ENCODE data around the gene CHPT1.

Gene CHPT1

GRCh38 chr12:101743724-101744472 lies 46.5 kb downstream of the CHPT1 start:
- no peaks in the 10 kb centered on the region for H3K27me3 ChIP-seq (ENCODE audit: control insufficient read depth in 1 of 2, insufficient read depth in 2 of 2, low read length in 2 of 2)
- H3K27ac ChIP-seq (ENCODE audit: low read length), result no peak overlapping the region
- no peak overlapping the region for H3K9ac ChIP-seq (ENCODE audit: low read length in 2 of 2)
- peaks cover 30 to 37% of the 10 kb centered on the region in 2 donors for H3K36me3 ChIP-seq (ENCODE audit: control insufficient read depth in 2 of 2, insufficient read depth in 2 of 2, low read length in 2 of 2)
- H3K4me1 ChIP-seq (ENCODE audit: control insufficient read depth, insufficient read depth, low read length), result no peaks in the 10 kb centered on the region
- H3K9me3 ChIP-seq (ENCODE audit: control insufficient read depth in 2 of 2, low read length in 2 of 2), result no peaks in the 10 kb centered on the region
- no peak overlapping the region for H3K4me3 ChIP-seq (ENCODE audit: low read length in 2 of 2)

GRCh38 chr12:101745481-101745880 lies 48.0 kb downstream of the CHPT1 start:
- no peak overlapping the region for H3K9ac ChIP-seq (ENCODE audit: low read length in 2 of 2)
- no peaks in the 10 kb centered on the region for H3K9me3 ChIP-seq (ENCODE audit: control insufficient read depth in 2 of 2, low read length in 2 of 2)
- no peaks in the 10 kb centered on the region for H3K27me3 ChIP-seq (ENCODE audit: control insufficient read depth in 1 of 2, insufficient read depth in 2 of 2, low read length in 2 of 2)
- peaks cover 32 to 40% of the 10 kb centered on the region in 2 donors for H3K36me3 ChIP-seq (ENCODE audit: control insufficient read depth in 2 of 2, insufficient read depth in 2 of 2, low read length in 2 of 2)
- H3K4me1 ChIP-seq (ENCODE audit: control insufficient read depth, insufficient read depth, low read length), result no peaks in the 10 kb centered on the region
- no peak overlapping the region for H3K4me3 ChIP-seq (ENCODE audit: low read length in 2 of 2)
- no peak overlapping the region for H3K27ac ChIP-seq (ENCODE audit: low read length)

- Histone ChIP-seq H3K9ac (ENCODE audit: low read length in 2 of 2) (no peak overlapping the region), H3K4me3 (ENCODE audit: low read length in 2 of 2) (no peak overlapping the region), H3K36me3 (ENCODE audit: control insufficient read depth in 2 of 2, insufficient read depth in 2 of 2, low read length in 2 of 2) (peaks cover 32 to 42% of the 10 kb centered on the region in 2 donors), H3K27ac (ENCODE audit: low read length) (no peak overlapping the region), H3K9me3 (ENCODE audit: control insufficient read depth in 2 of 2, low read length in 2 of 2) (no peaks in the 10 kb centered on the region), H3K4me1 (ENCODE audit: control insufficient read depth, insufficient read depth, low read length) (no peaks in the 10 kb centered on the region), H3K27me3 (ENCODE audit: control insufficient read depth in 1 of 2, insufficient read depth in 2 of 2, low read length in 2 of 2) (no peaks in the 10 kb centered on the region)
These were observed 48.8 kb downstream of the CHPT1 start for GRCh38 chr12:101746196-101746595.

DNA sequence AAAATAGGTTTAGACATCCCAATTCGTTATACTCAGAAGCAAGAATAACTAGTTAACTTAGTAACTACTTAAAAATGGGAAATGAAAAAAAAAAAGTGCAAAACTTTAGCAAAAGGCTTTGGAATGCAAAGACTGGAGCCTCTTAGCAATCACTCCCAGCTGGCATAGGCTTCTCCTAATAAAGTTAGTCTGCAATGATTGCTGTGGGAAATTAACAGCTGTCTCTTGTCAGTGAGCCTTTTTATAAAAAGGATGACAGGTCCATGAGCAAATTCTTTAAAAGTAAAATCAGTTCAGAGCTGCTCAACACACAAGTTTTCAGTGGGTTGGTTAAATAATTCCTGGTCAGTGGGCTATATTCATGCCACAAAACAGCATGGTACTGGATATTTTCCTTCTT lies 49.2 kb downstream of the CHPT1 start:
- Histone ChIP-seq H3K9me3 (ENCODE audit: control insufficient read depth in 2 of 2, low read length in 2 of 2) (no peaks in the 10 kb centered on the region), H3K27me3 (ENCODE audit: control insufficient read depth in 1 of 2, insufficient read depth in 2 of 2, low read length in 2 of 2) (no peaks in the 10 kb centered on the region), H3K27ac (ENCODE audit: low read length) (no peak overlapping the region), H3K4me1 (ENCODE audit: control insufficient read depth, insufficient read depth, low read length) (no peaks in the 10 kb centered on the region), H3K36me3 (ENCODE audit: control insufficient read depth in 2 of 2, insufficient read depth in 2 of 2, low read length in 2 of 2) (peaks cover 32 to 47% of the 10 kb centered on the region in 2 donors), H3K9ac (ENCODE audit: low read length in 2 of 2) (no peak overlapping the region), H3K4me3 (ENCODE audit: low read length in 2 of 2) (no peak overlapping the region)

GRCh38 chr12:101747697-101748096 lies 50.3 kb downstream of the CHPT1 start:
- Histone ChIP-seq H3K4me1 (ENCODE audit: control insufficient read depth, insufficient read depth, low read length) (no peaks in the 10 kb centered on the region), H3K9me3 (ENCODE audit: control insufficient read depth in 2 of 2, low read length in 2 of 2) (no peaks in the 10 kb centered on the region), H3K9ac (ENCODE audit: low read length in 2 of 2) (no peak overlapping the region), H3K27me3 (ENCODE audit: control insufficient read depth in 1 of 2, insufficient read depth in 2 of 2, low read length in 2 of 2) (no peaks in the 10 kb centered on the region), H3K4me3 (ENCODE audit: low read length in 2 of 2) (no peak overlapping the region), H3K27ac (ENCODE audit: low read length) (no peak overlapping the region), H3K36me3 (ENCODE audit: control insufficient read depth in 2 of 2, insufficient read depth in 2 of 2, low read length in 2 of 2) (peaks cover 32 to 46% of the 10 kb centered on the region in 2 donors)

GRCh38 chr12:101748907-101749306 lies 51.5 kb downstream of the CHPT1 start:
- Histone ChIP-seq H3K4me3 (ENCODE audit: low read length in 2 of 2) (no peak overlapping the region), H3K9me3 (ENCODE audit: control insufficient read depth in 2 of 2, low read length in 2 of 2) (no peaks in the 10 kb centered on the region), H3K4me1 (ENCODE audit: control insufficient read depth, insufficient read depth, low read length) (no peaks in the 10 kb centered on the region), H3K27ac (ENCODE audit: low read length) (no peak overlapping the region), H3K9ac (ENCODE audit: low read length in 2 of 2) (no peak overlapping the region), H3K36me3 (ENCODE audit: control insufficient read depth in 2 of 2, insufficient read depth in 2 of 2, low read length in 2 of 2) (peaks cover 29 to 50% of the 10 kb centered on the region in 2 donors), H3K27me3 (ENCODE audit: control insufficient read depth in 1 of 2, insufficient read depth in 2 of 2, low read length in 2 of 2) (no peaks in the 10 kb centered on the region)

- no peak overlapping the region for H3K27ac ChIP-seq (ENCODE audit: low read length)
- no peaks in the 10 kb centered on the region for H3K4me1 ChIP-seq (ENCODE audit: control insufficient read depth, insufficient read depth, low read length)
- H3K9ac ChIP-seq (ENCODE audit: low read length in 2 of 2), result no peak overlapping the region
- no peak overlapping the region for H3K4me3 ChIP-seq (ENCODE audit: low read length in 2 of 2)
- no peaks in the 10 kb centered on the region for H3K27me3 ChIP-seq (ENCODE audit: control insufficient read depth in 1 of 2, insufficient read depth in 2 of 2, low read length in 2 of 2)
- H3K36me3 ChIP-seq (ENCODE audit: control insufficient read depth in 2 of 2, insufficient read depth in 2 of 2, low read length in 2 of 2), result peaks cover 27 to 44% of the 10 kb centered on the region in 2 donors
- no peaks in the 10 kb centered on the region for H3K9me3 ChIP-seq (ENCODE audit: control insufficient read depth in 2 of 2, low read length in 2 of 2)
These were observed 52.2 kb downstream of the CHPT1 start for GRCh38 chr12:101749657-101750056.

GRCh38 chr12:101750152-101750551 lies 52.7 kb downstream of the CHPT1 start:
- Histone ChIP-seq H3K36me3 (ENCODE audit: control insufficient read depth in 2 of 2, insufficient read depth in 2 of 2, low read length in 2 of 2) (peaks cover 27 to 40% of the 10 kb centered on the region in 2 donors), H3K9ac (ENCODE audit: low read length in 2 of 2) (no peak overlapping the region), H3K9me3 (ENCODE audit: control insufficient read depth in 2 of 2, low read length in 2 of 2) (no peaks in the 10 kb centered on the region), H3K4me1 (ENCODE audit: control insufficient read depth, insufficient read depth, low read length) (no peaks in the 10 kb centered on the region), H3K4me3 (ENCODE audit: low read length in 2 of 2) (no peak overlapping the region), H3K27ac (ENCODE audit: low read length) (no peak overlapping the region), H3K27me3 (ENCODE audit: control insufficient read depth in 1 of 2, insufficient read depth in 2 of 2, low read length in 2 of 2) (no peaks in the 10 kb centered on the region)

GRCh38 chr12:101759396-101760047 lies 62.1 kb downstream of the CHPT1 start:
- no peak overlapping the region for H3K4me3 ChIP-seq (ENCODE audit: low read length in 2 of 2)
- no peak overlapping the region for H3K9ac ChIP-seq (ENCODE audit: low read length in 2 of 2)
- no peak overlapping the region for H3K27ac ChIP-seq (ENCODE audit: low read length)
- H3K4me1 ChIP-seq (ENCODE audit: control insufficient read depth, insufficient read depth, low read length), result no peaks in the 10 kb centered on the region
- no peaks in the 10 kb centered on the region for H3K27me3 ChIP-seq (ENCODE audit: control insufficient read depth in 1 of 2, insufficient read depth in 2 of 2, low read length in 2 of 2)
- peaks cover 0 to 2% of the 10 kb centered on the region in 2 donors for H3K36me3 ChIP-seq (ENCODE audit: control insufficient read depth in 2 of 2, insufficient read depth in 2 of 2, low read length in 2 of 2)
- H3K9me3 ChIP-seq (ENCODE audit: control insufficient read depth in 2 of 2, low read length in 2 of 2), result no peaks in the 10 kb centered on the region

GRCh38 chr12:101761350-101761749 lies 63.9 kb downstream of the CHPT1 start:
- no peak overlapping the region for H3K27ac ChIP-seq (ENCODE audit: low read length)
- no peaks in the 10 kb centered on the region for H3K27me3 ChIP-seq (ENCODE audit: control insufficient read depth in 1 of 2, insufficient read depth in 2 of 2, low read length in 2 of 2)
- no peaks in the 10 kb centered on the region for H3K9me3 ChIP-seq (ENCODE audit: control insufficient read depth in 2 of 2, low read length in 2 of 2)
- H3K4me1 ChIP-seq (ENCODE audit: control insufficient read depth, insufficient read depth, low read length), result no peaks in the 10 kb centered on the region
- no peak overlapping the region for H3K9ac ChIP-seq (ENCODE audit: low read length in 2 of 2)
- peaks cover under 1 to 7% of the 10 kb centered on the region in 2 donors for H3K36me3 ChIP-seq (ENCODE audit: control insufficient read depth in 2 of 2, insufficient read depth in 2 of 2, low read length in 2 of 2)
- no peak overlapping the region for H3K4me3 ChIP-seq (ENCODE audit: low read length in 2 of 2)

DNA sequence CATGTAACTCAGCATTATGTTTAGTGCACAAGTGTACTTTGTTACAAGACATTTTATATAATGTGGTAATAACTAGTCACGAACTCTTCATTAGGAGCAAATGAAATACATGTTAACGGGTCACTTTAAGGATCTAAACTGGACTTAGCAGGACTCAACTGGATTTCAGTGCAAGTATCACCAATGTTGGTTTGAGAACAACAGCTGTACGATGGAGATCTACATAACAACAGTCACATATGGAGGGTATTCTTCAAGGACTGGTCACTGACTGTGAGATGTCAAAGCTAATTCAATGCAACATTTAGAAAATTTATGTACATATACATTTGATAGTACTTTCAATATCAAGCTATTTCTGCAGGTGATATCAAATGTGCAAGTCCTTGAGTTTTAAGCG lies 64.3 kb downstream of the CHPT1 start:
- Histone ChIP-seq H3K27me3 (ENCODE audit: control insufficient read depth in 1 of 2, insufficient read depth in 2 of 2, low read length in 2 of 2) (no peaks in the 10 kb centered on the region), H3K27ac (ENCODE audit: low read length) (no peak overlapping the region), H3K4me1 (ENCODE audit: control insufficient read depth, insufficient read depth, low read length) (no peaks in the 10 kb centered on the region), H3K36me3 (ENCODE audit: control insufficient read depth in 2 of 2, insufficient read depth in 2 of 2, low read length in 2 of 2) (peaks cover 5 to 9% of the 10 kb centered on the region in 2 donors), H3K4me3 (ENCODE audit: low read length in 2 of 2) (no peak overlapping the region), H3K9ac (ENCODE audit: low read length in 2 of 2) (no peak overlapping the region), H3K9me3 (ENCODE audit: control insufficient read depth in 2 of 2, low read length in 2 of 2) (no peaks in the 10 kb centered on the region)
